ENCODE measurements around the gene PRKCA.

PRKCA gene

DNA sequence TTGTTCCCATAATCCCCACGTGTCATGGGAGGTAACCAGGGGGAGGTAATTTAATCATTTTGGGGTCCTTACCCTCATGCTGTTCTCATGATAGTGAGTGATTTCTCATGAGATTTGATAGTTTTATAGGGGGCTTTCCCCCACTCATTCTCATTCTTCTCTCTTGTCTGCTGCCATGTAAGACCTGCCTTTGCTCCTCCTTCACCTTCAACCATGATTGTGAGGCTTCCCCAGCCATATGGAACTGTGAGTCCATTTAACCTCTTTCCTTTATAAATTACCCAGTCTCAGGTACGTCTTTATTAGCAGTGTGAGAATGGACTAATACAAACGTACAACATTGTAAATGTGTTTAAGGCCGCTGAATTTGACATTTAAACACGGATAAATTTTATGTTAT, 37.7 kb upstream of the PRKCA start:
- Histone ChIP-seq H3K9me3 (ENCODE audit: insufficient read depth, low read length) (no peaks in the 10 kb centered on the region), H3K9ac (ENCODE audit: insufficient read length, low read depth) (no peak overlapping the region), H3K4me3 (ENCODE audit: insufficient read length, low read depth) (no peak overlapping the region), H3K4me1 (ENCODE audit: insufficient read depth, insufficient read length) (no peaks in the 10 kb centered on the region), H3K27me3 (ENCODE audit: insufficient read depth, insufficient read length) (no peaks in the 10 kb centered on the region), H3K36me3 (ENCODE audit: insufficient read depth, insufficient read length, low read length) (no peaks in the 10 kb centered on the region)
- no peak for DNase-seq (ENCODE audit: low read depth, low spot score)
- TF ChIP-seq SUZ12 (IDR thresholded peaks at IDR 0.05; ENCODE audit: extremely low read depth, insufficient read depth, insufficient read length), result no peak
- no peak for TF ChIP-seq YY1 (IDR thresholded peaks at IDR 0.05; ENCODE audit: insufficient read depth, insufficient read length)
- TF ChIP-seq ZNF274 (IDR thresholded peaks at IDR 0.05; ENCODE audit: low read depth, low read length), result no peak

DNA sequence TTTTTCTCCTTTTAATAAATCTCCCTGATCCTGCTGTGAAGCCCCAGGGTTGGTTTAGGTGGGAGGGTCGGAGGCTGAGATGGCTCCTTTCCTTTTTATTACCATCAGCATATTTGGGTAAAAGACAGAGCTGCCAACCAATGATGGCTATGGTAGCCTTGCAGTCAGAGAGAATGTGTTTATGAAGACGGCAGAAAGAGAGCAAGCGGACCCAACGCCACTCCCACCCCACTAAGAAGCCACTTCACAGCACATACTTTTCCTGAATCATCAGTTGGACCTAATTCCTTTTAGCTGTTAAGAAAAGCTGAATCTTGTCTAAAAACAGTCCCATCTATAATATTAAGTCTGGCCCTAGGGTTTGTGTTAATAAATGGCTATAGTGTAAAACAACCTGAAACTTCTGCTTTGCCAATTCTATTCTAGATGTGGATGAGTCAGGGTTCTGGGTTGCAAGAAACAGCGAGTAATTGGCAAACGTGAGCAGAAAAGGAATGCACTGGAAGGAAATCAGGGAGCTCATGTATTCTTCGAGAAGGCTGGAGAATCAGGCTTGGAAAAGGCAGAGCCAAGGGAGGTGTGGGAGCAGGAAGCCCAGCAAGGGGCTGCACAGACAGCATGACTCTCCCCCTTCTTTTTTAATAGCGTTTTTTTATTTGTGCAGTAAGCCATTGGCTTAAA, 34.0 kb upstream of the PRKCA start:
- H3K4me1 ChIP-seq (ENCODE audit: insufficient read depth, insufficient read length), result no peaks in the 10 kb centered on the region
- H3K4me3 ChIP-seq (ENCODE audit: insufficient read length, low read depth), result no peak overlapping the region
- no peaks in the 10 kb centered on the region for H3K27me3 ChIP-seq (ENCODE audit: insufficient read depth, insufficient read length)
- no peaks in the 10 kb centered on the region for H3K36me3 ChIP-seq (ENCODE audit: insufficient read depth, insufficient read length, low read length)
- no peak overlapping the region for H3K9ac ChIP-seq (ENCODE audit: insufficient read length, low read depth)
- TF ChIP-seq ZNF274 (IDR thresholded peaks at IDR 0.05; ENCODE audit: low read depth, low read length) (no peak), SUZ12 (IDR thresholded peaks at IDR 0.05; ENCODE audit: extremely low read depth, insufficient read depth, insufficient read length) (no peak), YY1 (IDR thresholded peaks at IDR 0.05; ENCODE audit: insufficient read depth, insufficient read length) (no peak)
- no peak for DNase-seq (ENCODE audit: low read depth, low spot score)
- H3K9me3 ChIP-seq (ENCODE audit: insufficient read depth, low read length), result peaks cover 15% of the 10 kb centered on the region

DNA sequence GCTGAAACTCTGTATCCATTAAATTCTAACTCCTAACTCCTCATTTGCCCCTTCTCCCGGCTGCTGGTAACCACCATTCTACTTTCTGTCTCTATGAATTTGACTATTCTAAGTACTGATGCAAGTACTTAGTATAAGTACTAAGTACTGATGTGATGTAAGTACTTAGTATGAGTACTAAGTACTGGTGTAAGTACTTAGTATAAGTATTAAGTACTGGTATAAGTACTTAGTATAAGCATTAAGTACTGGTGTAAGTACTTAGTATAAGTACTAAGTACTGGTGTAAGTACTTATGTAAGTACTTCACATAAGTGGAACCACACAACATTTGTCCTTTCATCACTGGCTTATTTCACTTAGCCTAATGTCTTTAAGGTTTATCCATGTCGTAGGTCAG, 32.3 kb upstream of the PRKCA start:
- TF ChIP-seq SUZ12 (IDR thresholded peaks at IDR 0.05; ENCODE audit: extremely low read depth, insufficient read depth, insufficient read length), result no peak
- TF ChIP-seq ZNF274 (IDR thresholded peaks at IDR 0.05; ENCODE audit: low read depth, low read length), result no peak
- no peak for TF ChIP-seq YY1 (IDR thresholded peaks at IDR 0.05; ENCODE audit: insufficient read depth, insufficient read length)
- Histone ChIP-seq H3K9me3 (ENCODE audit: insufficient read depth, low read length) (peaks cover 15% of the 10 kb centered on the region), H3K36me3 (ENCODE audit: insufficient read depth, insufficient read length, low read length) (no peaks in the 10 kb centered on the region), H3K4me1 (ENCODE audit: insufficient read depth, insufficient read length) (no peaks in the 10 kb centered on the region), H3K4me3 (ENCODE audit: insufficient read length, low read depth) (no peak overlapping the region), H3K27me3 (ENCODE audit: insufficient read depth, insufficient read length) (no peaks in the 10 kb centered on the region), H3K9ac (ENCODE audit: insufficient read length, low read depth) (no peak overlapping the region)
- DNase-seq (ENCODE audit: low read depth, low spot score), result no peak

DNA sequence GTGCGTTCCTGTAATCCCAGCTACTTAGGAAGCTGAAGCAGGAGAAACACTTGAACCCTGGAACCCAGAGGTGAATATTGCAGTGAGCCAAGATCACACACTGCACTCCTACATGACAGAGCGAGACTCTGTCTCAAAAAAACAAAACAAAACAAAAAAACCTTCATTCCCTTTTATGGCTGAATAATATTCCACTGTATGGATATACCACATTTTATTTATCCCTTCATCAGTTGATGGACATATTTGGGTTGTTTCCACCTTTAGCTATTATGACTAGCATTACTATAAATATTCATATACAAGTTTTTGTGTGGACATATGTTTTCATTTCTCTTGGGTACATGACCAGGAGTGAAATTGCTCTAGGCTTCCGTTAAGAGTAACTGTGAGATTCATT, 30.9 kb upstream of the PRKCA start:
- Histone ChIP-seq H3K36me3 (ENCODE audit: insufficient read depth, insufficient read length, low read length) (no peaks in the 10 kb centered on the region), H3K27me3 (ENCODE audit: insufficient read depth, insufficient read length) (no peaks in the 10 kb centered on the region), H3K9me3 (ENCODE audit: insufficient read depth, low read length) (peaks cover 15% of the 10 kb centered on the region), H3K9ac (ENCODE audit: insufficient read length, low read depth) (no peak overlapping the region), H3K4me3 (ENCODE audit: insufficient read length, low read depth) (no peak overlapping the region), H3K4me1 (ENCODE audit: insufficient read depth, insufficient read length) (no peaks in the 10 kb centered on the region)
- TF ChIP-seq YY1 (IDR thresholded peaks at IDR 0.05; ENCODE audit: insufficient read depth, insufficient read length), result no peak
- no peak for TF ChIP-seq SUZ12 (IDR thresholded peaks at IDR 0.05; ENCODE audit: extremely low read depth, insufficient read depth, insufficient read length)
- no peak for DNase-seq (ENCODE audit: low read depth, low spot score)

DNA sequence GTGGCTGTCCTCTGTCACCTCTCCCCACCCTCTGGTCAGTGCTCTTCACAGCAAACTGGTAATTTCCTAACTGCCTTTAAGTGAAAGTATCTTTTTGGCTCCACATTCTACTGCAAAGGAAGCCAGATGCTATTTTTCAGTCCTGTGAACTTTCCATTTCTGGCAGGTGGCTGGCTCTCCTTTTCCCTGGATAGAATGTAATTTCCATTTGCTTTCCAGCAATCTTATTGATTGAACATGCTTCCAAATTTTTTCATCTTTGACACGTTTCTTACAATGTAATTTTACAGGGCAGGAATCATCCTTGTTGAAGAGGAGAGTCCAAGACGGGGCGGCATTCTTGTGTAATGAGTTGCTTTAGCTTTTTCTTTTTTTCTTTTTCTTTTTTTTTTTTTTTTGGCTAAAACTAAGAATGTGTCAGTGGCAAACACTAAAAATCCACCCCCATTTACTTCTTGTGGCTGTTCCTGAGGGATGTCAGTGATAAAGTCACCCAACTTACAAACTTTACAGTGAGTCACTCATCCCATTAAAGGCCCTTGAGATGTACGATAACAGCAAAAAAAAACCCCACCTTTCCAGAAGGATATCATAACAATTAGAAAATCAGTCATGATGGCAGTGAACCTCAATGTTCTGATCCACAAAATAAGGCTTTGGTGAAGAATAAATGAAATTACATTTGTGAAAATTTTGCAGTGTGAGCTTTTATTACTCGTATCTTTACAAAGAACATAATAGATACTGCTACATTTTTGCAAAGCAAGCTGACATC, 29.4 kb upstream of the PRKCA start:
- TF ChIP-seq SUZ12 (IDR thresholded peaks at IDR 0.05; ENCODE audit: extremely low read depth, insufficient read depth, insufficient read length), result no peak
- TF ChIP-seq YY1 (IDR thresholded peaks at IDR 0.05; ENCODE audit: insufficient read depth, insufficient read length), result no peak
- no peak for DNase-seq (ENCODE audit: low read depth, low spot score)
- Histone ChIP-seq H3K4me1 (ENCODE audit: insufficient read depth, insufficient read length) (no peaks in the 10 kb centered on the region), H3K4me3 (ENCODE audit: insufficient read length, low read depth) (no peak overlapping the region), H3K9me3 (ENCODE audit: insufficient read depth, low read length) (peaks cover 15% of the 10 kb centered on the region), H3K36me3 (ENCODE audit: insufficient read depth, insufficient read length, low read length) (no peaks in the 10 kb centered on the region), H3K9ac (ENCODE audit: insufficient read length, low read depth) (no peak overlapping the region), H3K27me3 (ENCODE audit: insufficient read depth, insufficient read length) (no peaks in the 10 kb centered on the region)

DNA sequence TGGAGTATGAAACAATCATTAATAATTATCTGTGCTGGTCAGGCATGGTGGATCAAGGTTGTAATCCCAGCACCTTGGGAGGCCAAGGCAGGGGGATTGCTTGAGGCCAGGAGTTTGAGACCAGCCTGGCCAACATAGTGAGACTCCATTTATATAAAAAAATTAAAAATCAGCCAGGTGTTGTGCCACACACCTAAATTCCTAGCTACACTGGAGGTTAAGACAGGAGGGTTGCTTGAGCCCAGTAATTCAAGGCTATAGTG, 28.9 kb upstream of the PRKCA start:
- H3K4me1 ChIP-seq (ENCODE audit: insufficient read depth, insufficient read length), result no peaks in the 10 kb centered on the region
- no peak for DNase-seq (ENCODE audit: low read depth, low spot score)
- TF ChIP-seq SUZ12 (IDR thresholded peaks at IDR 0.05; ENCODE audit: extremely low read depth, insufficient read depth, insufficient read length), result no peak
- no peak for TF ChIP-seq YY1 (IDR thresholded peaks at IDR 0.05; ENCODE audit: insufficient read depth, insufficient read length)
- TF ChIP-seq ZNF274 (IDR thresholded peaks at IDR 0.05; ENCODE audit: low read depth, low read length), result no peak
- H3K9me3 ChIP-seq (ENCODE audit: insufficient read depth, low read length), result peaks cover 15% of the 10 kb centered on the region
- no peaks in the 10 kb centered on the region for H3K36me3 ChIP-seq (ENCODE audit: insufficient read depth, insufficient read length, low read length)
- H3K9ac ChIP-seq (ENCODE audit: insufficient read length, low read depth), result no peak overlapping the region
- no peak overlapping the region for H3K4me3 ChIP-seq (ENCODE audit: insufficient read length, low read depth)
- no peaks in the 10 kb centered on the region for H3K27me3 ChIP-seq (ENCODE audit: insufficient read depth, insufficient read length)

DNA sequence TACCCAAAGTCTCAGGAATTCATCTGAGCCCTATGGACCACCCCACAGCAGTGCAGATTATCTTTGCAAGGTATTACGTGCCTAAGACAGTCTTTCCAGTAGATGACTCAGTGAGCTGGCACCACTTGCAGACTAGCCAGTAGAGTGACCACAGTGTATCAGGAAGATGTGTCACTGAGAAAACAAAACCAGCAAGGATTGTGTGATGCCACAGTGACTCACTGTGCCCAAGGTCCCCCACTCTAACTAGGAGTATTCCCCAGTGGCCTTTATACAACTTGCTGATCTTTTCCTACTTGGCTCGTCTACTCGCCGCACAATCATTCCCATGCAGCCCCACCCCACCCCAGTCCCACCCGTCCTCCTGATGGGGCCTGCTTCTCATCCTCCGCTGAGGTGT, 26.8 kb upstream of the PRKCA start:
- H3K9ac ChIP-seq (ENCODE audit: insufficient read length, low read depth), result no peak overlapping the region
- DNase-seq (ENCODE audit: low read depth, low spot score), result no peak
- no peak for TF ChIP-seq YY1 (IDR thresholded peaks at IDR 0.05; ENCODE audit: insufficient read depth, insufficient read length)
- no peak for TF ChIP-seq ZNF274 (IDR thresholded peaks at IDR 0.05; ENCODE audit: low read depth, low read length)
- no peak for TF ChIP-seq SUZ12 (IDR thresholded peaks at IDR 0.05; ENCODE audit: extremely low read depth, insufficient read depth, insufficient read length)

More for the DNA sequence above, 26.8 kb upstream of the PRKCA start:
- H3K36me3 ChIP-seq (ENCODE audit: insufficient read depth, insufficient read length, low read length), result no peaks in the 10 kb centered on the region
- no peaks in the 10 kb centered on the region for H3K27me3 ChIP-seq (ENCODE audit: insufficient read depth, insufficient read length)
- H3K4me3 ChIP-seq (ENCODE audit: insufficient read length, low read depth), result no peak overlapping the region
- peaks cover 8% of the 10 kb centered on the region for H3K9me3 ChIP-seq (ENCODE audit: insufficient read depth, low read length)
- no peaks in the 10 kb centered on the region for H3K4me1 ChIP-seq (ENCODE audit: insufficient read depth, insufficient read length)

All from NT2/D1 (cell line).